ENCODE data around the gene IGHMBP2.
"Not testable (repeated sequence)": the region's sequence is repeated elsewhere in the genome, so short reads cannot be mapped to it uniquely, and the experiment has no call there.

Gene IGHMBP2

DNA sequence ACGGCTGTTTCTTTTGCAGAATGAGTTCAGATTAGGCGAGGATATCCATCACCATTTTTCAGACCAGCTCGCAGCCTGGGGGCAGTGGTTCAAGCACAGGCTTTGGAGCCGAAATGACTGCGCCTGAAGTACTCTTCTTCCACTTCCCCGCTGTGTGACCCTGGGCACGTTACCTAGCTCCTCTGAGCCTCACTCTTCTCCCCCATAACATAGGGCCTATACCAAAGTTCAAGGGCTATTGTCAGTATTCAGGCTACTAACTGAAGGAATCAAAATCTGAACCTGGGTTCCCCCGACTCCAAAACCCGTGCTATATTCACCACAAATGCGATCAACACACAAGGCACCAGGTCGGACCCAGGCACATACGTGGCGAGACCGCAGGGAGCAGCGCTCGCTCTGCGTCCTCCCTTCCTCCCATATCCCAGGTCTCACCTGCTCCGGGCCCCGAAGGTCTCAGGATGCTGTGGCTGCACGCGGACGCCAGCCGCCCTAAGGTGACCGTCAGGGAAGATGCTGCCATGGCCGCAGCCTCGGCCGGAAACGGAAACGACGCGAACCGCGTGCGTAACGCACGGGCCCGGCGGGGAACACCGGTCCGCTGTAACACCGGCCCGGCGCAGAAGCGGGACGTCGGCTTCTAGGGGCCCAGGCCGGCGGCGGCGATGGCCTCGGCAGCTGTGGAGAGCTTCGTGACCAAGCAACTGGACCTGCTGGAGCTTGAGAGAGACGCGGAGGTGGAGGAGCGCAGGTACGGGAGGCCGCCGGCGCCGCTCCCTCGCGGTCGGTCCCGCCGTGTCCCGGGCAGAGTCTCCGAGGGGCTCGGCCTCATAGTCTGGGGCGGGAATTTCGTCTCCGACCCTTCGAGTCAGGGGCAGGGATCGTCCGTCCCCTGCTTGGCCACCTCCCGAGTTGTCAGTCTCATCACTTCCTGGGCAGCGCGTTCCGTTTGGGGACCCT, at the start of gene IGHMBP2, which contains the start of gene MRPL21:
Gene IGHMBP2, plus strand, starts transcription at position 604 of the 960 bp plus-strand sequence. Its CDS starts 62 bp downstream, at position 666.
Gene MRPL21, minus strand, starts transcription at position 545 of the 960 bp plus-strand sequence. Its CDS starts 22 bp downstream, at position 523.
- DNase-seq (ENCODE audit: extremely low read depth in 1 of 2, low read depth in 1 of 2), result peak; percentile 45 to 84

- no peak for DNase-seq (ENCODE audit: extremely low read depth in 1 of 2, low read depth in 1 of 2)
These were observed 49.3 kb upstream of the IGHMBP2 start for GRCh38 chr11:68854273-68854958.

DNA sequence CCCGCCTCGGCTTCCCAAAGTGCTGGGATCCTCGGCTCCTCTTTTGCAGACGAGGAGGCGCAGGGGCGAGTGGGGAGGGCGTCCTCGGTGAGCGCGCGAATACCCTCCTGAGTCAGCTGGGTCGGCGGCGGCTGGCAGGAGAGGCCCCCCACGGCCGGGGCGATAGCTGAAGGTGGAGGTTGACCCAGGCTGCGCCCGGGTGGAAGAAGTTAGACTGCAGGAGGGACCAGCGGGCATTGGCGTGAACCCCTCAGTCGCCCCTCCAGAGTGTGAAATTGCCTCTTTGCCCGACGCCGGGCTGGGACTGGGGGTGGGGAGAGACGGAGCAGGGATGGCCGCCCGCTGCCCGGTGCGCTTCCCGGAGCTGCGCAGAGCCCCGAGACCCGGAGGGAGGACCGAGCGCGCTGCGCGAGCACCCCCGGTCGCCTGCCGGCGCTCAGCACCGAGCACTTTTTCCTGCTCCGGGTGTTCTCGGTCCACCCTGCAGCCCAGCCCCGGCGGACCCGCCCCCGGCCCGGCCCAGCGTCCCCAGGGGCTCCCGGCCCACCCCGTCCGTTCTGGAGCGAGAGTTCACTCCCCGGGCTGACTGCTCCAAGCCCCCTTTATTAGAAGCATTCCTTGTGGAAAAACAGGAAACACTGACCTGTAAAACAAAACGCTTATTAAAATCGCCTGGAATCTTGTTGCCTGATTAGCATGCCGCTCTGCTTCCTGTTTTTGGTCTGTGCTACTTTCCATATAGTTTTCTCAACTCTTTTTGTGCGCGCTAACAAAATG, 48.3 kb upstream of the IGHMBP2 start:
- no peak for DNase-seq (ENCODE audit: extremely low read depth in 1 of 2, low read depth in 1 of 2)

- DNase-seq (ENCODE audit: extremely low read depth in 1 of 2, low read depth in 1 of 2), result not testable (repeated sequence)
These were observed 47.2 kb upstream of the IGHMBP2 start for GRCh38 chr11:68856425-68857030.

- no peak for DNase-seq (ENCODE audit: extremely low read depth in 1 of 2, low read depth in 1 of 2)
These were observed 46.6 kb upstream of the IGHMBP2 start for GRCh38 chr11:68857037-68857586.

DNA sequence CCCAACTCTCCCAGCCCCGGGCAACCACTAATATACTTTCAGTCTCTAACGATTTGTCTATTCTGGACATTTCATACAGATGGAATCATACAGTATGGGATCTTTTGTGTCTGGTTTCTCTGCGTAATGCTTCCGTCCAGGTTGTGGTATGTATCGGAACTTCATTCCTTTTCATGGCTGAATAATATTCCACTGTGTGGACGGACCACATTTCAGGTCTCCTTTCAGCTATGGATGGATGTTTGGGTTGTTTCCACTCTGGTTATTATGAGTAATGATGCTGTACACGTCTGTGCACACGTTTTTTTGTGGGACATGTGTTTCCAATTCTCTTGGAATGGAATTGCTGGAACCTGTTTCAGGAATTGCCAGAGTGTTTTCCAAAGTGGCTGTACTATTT, 44.6 kb upstream of the IGHMBP2 start:
- no peak for DNase-seq (ENCODE audit: extremely low read depth in 1 of 2, low read depth in 1 of 2)

DNA sequence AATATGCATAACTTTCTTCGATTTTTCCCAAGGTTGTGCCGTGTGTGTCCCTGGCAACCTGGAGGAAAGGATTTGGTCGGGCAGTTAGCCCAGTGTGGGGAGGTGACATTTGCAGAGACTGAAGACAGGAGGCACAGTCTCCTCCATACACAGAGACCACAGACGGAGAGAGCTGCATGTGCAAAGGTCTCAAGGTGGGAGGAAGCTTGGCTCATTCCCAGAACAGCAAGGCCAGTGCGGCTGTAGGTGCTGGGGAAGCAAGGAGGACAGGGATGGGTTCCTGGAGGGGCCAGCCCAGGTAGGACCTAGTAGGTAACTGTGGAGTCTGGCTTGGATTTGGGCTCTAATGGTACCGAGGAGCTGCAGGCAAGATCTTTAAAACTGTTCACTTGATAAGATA, 41.3 kb upstream of the IGHMBP2 start:
- no peak for DNase-seq (ENCODE audit: extremely low read depth in 1 of 2, low read depth in 1 of 2)

- no peak for DNase-seq (ENCODE audit: extremely low read depth in 1 of 2, low read depth in 1 of 2)
These were observed 40.0 kb upstream of the IGHMBP2 start for GRCh38 chr11:68863553-68864265.

DNA sequence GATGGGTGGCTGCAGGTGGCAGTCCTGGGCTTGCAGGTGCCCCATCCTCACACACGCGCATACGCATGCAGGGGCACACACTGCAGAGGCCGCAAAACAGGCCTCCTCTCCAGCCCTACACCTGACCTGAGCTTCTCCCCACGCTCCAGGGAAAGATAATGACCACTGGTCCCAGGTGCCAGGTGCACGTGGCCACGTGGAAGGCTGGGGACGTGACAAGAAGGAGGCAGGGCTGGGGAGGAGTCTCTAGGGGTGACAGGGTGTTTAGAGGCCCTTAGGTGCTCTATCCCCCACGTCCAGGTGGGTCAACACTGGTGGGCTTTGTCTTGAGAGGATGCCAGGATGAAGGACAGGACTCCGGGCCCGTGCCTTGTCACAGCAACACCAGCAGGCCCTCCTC, 38.5 kb upstream of the IGHMBP2 start:
- DNase-seq (ENCODE audit: extremely low read depth in 1 of 2, low read depth in 1 of 2), result no peak

DNA sequence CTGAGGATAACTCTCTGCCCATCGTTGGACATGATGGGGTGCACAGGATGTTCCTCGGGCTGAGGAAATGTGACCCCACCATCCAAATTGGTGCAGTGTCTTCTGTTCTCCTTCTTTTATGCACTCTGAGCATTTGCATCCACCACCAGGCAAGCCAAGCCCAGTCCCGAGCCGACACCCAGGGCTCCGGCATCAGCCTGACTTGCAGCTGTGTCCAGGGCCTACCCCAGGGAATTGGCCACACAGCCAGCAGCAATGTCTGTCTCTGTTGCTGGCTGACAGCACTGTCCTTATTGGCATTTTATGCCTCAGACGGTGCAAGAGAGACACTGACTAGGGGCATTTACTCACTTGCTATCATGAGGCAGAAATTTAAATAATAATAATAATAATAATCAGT, 36.6 kb upstream of the IGHMBP2 start:
- no peak for DNase-seq (ENCODE audit: extremely low read depth in 1 of 2, low read depth in 1 of 2)

DNA sequence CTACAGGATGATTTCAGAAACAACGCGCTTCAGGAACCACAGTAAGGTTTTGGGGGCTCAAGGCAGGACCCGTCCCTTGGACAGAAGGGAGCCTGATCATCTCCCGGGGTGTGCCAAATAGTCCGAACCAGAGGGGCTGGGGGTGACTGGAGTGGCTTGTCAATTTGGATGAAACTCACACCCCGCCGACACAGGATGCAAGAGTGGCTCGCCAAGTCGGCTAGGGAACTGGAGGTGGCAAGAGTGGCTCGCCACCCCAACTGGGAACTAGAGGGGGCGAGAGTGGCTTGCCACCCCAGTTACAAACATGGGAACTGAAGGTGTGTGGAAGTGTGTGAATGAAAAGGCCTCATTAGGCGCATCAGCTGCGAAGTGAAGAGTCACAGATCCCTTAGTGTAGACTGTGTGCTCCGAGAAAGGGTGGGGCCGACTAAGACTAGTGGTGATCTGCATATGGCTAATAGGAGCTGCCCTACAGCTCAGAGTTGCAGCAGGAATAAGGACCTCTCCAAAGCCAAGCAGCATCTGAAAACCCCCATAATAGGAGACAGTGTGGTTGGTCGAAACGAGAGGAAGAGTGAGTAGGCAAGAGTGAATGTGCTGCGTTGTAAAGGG, 35.4 kb upstream of the IGHMBP2 start:
- no peak for DNase-seq (ENCODE audit: extremely low read depth in 1 of 2, low read depth in 1 of 2)

GRCh38 chr11:68870470-68870869, 33.2 kb upstream of the IGHMBP2 start:
- DNase-seq (ENCODE audit: extremely low read depth in 1 of 2, low read depth in 1 of 2), result no peak

DNA sequence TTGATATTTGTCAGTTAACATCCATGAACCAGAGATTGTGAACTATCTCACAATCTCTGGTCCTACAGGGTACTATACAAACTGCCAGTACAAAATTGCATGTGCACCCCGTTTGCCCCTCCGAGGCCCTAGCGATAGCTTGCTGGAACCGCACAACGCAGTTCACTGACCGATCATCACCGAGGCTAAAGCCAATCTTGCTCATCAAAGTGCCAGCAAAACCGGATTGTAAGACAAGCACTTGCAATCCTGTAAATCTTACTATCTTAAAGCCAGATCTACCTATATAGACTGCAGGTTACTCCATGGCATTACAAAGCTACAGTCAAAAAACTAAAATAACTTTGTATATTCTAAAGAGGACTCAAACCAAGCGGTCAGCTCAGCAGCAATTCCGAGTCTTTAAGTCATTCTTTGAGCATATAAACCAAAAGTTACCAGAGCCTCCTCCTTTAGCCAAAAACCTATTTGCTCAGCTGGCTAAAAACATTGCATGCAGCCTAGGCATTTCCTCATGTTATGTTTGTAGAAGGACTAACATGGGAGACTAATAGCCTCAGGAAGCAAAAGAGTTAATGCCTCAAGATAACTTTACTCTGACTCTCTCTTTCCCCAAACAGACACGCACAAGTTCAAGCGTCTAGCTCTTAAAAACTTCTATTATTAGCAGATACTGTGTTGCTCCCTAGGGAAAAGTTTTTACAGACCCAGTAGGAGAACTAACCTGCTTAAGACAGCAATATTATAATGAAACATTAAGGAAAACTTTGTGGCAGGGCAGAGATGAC, 31.3 kb upstream of the IGHMBP2 start:
- no peak for DNase-seq (ENCODE audit: extremely low read depth in 1 of 2, low read depth in 1 of 2)

DNA sequence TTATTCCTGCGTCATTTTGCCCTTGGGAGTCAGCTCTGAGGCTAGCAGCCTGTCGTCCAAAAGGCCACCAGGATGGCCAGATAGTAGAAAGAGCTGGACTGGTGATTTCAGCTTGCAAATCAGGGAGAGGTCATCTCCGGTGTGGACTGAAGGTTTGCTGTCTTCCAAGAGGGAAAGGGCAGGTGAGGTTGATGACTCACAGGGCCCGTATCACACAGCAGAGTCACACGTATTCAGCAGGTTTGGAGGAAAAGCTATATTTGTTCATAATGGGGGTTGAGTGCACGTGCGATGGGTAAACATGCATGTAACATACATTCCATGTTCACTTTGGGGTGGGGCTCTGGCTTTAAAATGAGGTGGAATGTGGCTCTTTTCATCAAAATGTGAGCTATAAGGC, 25.7 kb upstream of the IGHMBP2 start:
- no peak for DNase-seq (ENCODE audit: extremely low read depth in 1 of 2, low read depth in 1 of 2)

GRCh38 chr11:68880851-68881250, 22.8 kb upstream of the IGHMBP2 start:
- DNase-seq (ENCODE audit: extremely low read depth in 1 of 2, low read depth in 1 of 2), result no peak

- no peak for DNase-seq (ENCODE audit: extremely low read depth in 1 of 2, low read depth in 1 of 2)
These were observed 22.4 kb upstream of the IGHMBP2 start for GRCh38 chr11:68881320-68881719.

- DNase-seq (ENCODE audit: extremely low read depth in 1 of 2, low read depth in 1 of 2), result no peak
These were observed 21.3 kb upstream of the IGHMBP2 start for GRCh38 chr11:68882391-68882790.

DNA sequence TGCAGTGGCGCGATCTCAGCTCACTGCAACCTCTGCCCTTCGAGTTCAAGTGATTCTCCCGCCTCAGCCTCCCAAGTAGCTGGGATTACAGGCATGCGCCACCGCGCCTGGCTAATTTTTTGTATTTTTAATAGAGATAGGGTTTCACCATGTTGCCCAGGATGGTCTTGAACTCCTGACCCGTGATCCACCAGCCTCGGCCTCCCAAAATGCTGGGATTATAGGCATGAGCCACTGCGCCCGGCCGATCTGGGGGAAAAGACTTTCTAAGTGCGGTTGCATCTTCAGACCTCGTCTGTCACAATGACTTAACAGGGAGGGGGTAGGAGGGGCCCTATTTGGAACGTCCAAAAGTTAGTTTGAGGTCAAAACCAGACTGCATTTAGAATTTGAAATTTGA, 18.9 kb upstream of the IGHMBP2 start:
- not testable (repeated sequence) for DNase-seq (ENCODE audit: extremely low read depth in 1 of 2, low read depth in 1 of 2)
